22Rv1 (cell line): ENCODE data around the gene RUNX3.

Experiments used
- H3K27ac ChIP-seq: fragments of 450-650 bp; 2 replicates; pipeline ENCODE4 v1.5.1; 2017
- ZFX ChIP-seq: fragments of 450-650 bp; IDR thresholded peaks from 2 replicates; pipeline ENCODE4 v1.6.1; 2017; ENCODE audit warnings: antibody characterized with exemption, borderline replicate concordance
- TF ChIP-seq, protein P1 (sequence below): fragments of 450-650 bp; IDR thresholded peaks from 2 replicates; pipeline ENCODE4 v1.5.1; 2017; ENCODE audit warnings: mild to moderate bottlenecking

The RUNX3 gene

DNA sequence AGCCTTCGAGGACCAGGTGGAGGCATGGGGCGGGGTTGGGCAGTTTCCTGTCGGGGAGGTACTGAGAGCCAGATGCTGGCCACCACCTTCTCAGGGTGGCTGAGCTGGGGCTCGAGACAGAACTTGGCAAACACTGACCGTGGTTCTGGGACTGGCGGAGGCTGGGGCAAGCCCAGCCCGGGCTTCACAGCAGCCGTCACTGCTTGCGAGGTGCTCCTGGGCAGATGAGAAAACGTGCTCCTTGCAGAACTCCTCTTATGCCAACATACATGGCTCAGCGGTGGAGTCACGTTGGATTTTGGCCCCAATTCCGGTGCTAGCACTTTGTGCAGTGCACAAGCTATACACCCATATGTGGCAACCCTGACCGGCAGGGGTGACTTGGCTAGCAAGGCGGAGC, 69.2 kb downstream of the RUNX3 start:
- H3K27ac ChIP-seq = no peak overlapping the region
- TF ChIP-seq, protein P1, sequence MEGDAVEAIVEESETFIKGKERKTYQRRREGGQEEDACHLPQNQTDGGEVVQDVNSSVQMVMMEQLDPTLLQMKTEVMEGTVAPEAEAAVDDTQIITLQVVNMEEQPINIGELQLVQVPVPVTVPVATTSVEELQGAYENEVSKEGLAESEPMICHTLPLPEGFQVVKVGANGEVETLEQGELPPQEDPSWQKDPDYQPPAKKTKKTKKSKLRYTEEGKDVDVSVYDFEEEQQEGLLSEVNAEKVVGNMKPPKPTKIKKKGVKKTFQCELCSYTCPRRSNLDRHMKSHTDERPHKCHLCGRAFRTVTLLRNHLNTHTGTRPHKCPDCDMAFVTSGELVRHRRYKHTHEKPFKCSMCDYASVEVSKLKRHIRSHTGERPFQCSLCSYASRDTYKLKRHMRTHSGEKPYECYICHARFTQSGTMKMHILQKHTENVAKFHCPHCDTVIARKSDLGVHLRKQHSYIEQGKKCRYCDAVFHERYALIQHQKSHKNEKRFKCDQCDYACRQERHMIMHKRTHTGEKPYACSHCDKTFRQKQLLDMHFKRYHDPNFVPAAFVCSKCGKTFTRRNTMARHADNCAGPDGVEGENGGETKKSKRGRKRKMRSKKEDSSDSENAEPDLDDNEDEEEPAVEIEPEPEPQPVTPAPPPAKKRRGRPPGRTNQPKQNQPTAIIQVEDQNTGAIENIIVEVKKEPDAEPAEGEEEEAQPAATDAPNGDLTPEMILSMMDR = no peak
- TF ChIP-seq ZFX = no peak

DNA sequence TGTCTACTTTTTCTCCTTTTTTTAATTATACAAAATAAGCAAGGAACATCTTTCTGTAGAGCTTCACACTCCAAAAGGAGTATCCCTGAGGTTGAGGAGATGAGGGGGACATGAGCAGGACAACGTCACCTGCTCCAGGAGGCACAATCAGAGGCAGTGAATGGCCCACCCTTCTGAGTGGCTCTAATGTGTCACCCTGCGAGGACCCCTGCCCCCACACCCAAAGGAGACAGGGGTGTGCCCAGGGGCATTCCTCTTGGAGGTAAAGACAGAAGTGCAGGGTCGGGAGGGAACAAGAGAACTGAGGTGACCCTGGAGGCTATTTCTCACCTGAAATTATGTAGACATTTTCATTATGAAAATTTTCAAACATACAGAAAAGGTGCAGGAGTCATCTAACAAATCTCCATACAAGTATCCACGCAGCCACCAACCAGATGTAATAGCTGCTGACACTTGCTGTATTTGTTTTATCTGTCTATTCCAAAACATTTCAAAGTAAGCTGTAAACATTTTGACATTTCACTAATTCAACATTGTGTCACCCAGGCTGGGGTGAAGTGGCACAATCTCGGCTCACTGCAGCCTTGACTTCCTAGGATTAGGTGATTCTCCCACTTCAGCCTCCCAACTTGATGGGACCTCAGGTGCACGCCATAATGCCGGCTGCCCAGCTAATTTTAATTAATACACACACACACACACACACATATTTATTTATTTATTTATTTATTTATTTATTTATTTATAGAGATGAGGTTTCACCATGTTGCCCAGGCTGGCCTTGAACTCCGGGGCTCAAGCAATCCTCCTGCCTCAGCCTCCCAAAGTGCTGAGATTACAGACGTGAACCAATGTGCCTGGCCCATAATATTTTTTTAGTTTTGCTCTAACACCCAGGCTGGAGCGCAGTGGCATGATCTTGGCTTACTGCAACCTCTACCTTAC, 70.7 kb downstream of the RUNX3 start:
- H3K27ac ChIP-seq = no peak overlapping the region
- TF ChIP-seq ZFX = no peak
- TF ChIP-seq, protein P1 = no peak

DNA sequence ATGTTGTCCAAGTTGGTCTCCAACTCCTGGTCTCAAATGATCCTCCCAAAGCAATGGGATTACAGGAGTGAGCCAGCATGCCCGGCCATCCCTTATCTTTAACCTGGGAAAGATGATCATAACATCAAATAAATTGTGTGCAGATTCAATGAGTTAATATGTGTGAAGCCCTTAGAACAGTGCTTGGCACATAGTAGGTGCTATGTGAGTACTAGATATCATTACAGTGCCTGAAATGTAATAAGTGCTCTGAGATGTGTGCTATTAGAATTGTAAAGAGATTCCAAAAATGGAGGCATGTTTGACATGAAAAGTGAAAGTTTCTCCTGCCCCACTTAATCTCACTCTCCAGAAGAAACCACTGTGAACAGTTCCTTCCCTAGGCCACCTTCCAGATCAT, 71.8 kb downstream of the RUNX3 start:
- TF ChIP-seq, protein P1 = no peak
- TF ChIP-seq ZFX = no peak
- no peak overlapping the region for H3K27ac ChIP-seq

DNA sequence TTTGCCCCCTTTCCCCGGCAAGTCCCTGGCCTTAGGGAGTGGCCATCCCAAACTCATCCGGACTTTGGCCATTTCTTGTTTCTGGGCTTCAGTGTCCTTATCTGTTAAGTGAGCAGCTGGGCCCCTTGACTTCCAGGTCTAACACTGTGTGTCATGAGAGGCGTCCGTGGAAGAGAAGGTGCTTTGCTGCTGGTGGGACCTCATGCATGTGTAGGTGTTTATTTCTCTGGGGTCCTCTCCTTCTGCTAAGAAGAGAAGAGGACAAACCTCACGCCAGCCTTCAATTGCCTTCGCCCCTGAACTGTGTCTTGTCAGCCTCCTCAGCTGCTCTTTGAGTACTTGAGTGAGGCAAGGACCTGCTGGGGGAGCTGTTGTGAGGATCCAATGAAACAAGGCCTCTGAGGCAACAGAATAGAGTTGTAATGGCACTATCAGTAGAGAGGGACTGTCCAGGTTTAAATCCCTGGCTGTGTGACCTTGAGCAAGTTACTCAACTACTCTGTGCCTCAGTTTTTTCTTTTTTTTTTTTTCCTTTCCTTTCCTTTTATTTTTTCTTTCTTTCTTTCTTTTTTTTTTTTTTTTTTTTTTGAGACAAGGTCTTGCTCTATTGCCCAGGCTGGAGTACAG, 72.5 kb downstream of the RUNX3 start:
- TF ChIP-seq, protein P1 = no peak
- TF ChIP-seq ZFX = no peak
- no peak overlapping the region for H3K27ac ChIP-seq

DNA sequence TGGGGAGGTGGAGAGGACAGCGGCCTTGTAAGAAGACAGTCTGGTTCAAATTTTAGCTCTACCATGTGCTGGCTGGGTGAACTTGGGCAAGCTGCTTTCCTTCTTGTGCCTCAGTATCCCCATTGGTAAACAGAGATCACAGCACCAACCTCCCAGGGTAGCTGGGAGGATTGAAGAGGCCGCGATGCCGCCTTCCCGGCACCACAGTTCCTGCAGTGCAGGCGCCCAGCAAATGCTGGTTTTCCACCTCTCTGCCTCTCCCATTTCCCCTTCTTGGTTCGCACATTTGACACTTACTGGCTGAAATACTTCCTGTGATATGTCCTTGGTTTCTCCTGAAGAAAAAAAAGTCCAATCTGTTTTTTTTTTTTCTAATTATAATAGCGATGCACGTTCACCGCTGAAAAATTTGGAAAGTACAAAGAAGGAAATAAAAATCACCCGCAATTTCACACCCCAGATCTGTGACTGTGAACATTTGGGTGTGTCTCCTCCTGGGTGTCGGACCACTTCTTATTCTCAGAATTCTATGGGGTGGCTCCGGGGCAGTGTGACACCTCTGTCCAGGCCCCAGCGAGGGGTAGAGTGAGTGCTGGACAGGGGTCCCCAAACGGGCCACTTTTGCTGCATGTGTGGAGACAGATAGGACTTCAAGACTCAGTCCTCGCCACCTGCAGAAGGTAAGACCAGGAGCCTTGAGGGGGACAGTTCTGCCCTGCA, 73.1 kb downstream of the RUNX3 start:
- no peak overlapping the region for H3K27ac ChIP-seq
- TF ChIP-seq, protein P1 = no peak

DNA sequence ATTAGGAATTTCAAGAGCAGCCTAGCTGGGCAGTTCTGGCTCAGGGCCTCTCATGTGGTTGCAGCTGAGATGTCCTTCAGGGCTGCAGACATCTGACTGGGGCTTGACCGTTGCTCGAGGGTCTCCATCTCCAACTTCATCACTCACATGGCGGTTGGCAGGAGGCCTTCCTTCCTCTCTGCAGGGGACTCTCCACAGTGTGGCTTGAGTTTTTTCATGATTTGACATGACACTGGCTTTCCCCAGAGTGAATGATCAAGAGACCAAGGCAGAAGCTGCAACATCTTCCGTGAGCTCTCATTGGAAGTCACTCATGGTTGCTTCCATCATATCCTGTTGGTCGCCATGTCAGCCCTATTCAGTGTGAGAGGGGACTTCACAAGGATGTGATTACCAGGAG, 74.6 kb downstream of the RUNX3 start:
- no peak overlapping the region for H3K27ac ChIP-seq
- TF ChIP-seq, protein P1 = no peak
- TF ChIP-seq ZFX = no peak
